SK-N-SH (cell line): Measurements from ENCODE around the gene THY1. TPM values are rescaled to one million over a fixed set of nuclear protein-coding genes. Genes with fewer than 3 reads are reported as not detected.

ENCODE experiments used
- CTCF ChIA-PET: fragments of 300-600, 350-600 bp; formaldehyde crosslinking; extraction: SDS; loops from one replicate; lab custom pipeline; 2021; lab: Yijun Ruan, JAX
- POLR2A ChIA-PET: fragments of 350-600 bp; sonication (Branson Sonifier 250); formaldehyde crosslinking; extraction: SDS; loops from one replicate; lab custom pipeline; 2020; ENCODE audit warnings: antibody characterized with exemption, inconsistent platforms; lab: Yijun Ruan, JAX
- DNase-seq: peaks from one replicate; pipeline ENCODE4 v3.0.0; 2012
- H2AFZ ChIP-seq: fragments of 200-600 bp; sonication (generic); 2 replicates; pipeline ENCODE4 v1.8.1; 2016; ENCODE audit warnings: antibody characterized with exemption, mild to moderate bottlenecking, low read depth
- H3F3A ChIP-seq: fragments of 200-600 bp; sonication (generic); replicated peaks from 2 replicates; pipeline ENCODE3; 2016; ENCODE audit warnings: antibody characterized with exemption, mild to moderate bottlenecking; ENCODE audit not compliant: insufficient read depth
- H3K27ac ChIP-seq, 2 experiments: fragments of 200-500 bp in 1 of 2; fragments of 200-600 bp in 1 of 2; sonication (Bioruptor generic) in 1 of 2; sonication (generic), shearing (Covaris generic) in 1 of 2; 2 replicates each; pipeline versions ENCODE4 v1.5.1 to v1.6.1; 2014 to 2016; ENCODE audit warnings: low read depth in 2 of 2, inconsistent platforms in 1 of 2, low read length in 1 of 2, mild to moderate bottlenecking in 1 of 2, mixed read lengths in 1 of 2
- H3K27me3 ChIP-seq: fragments of 200-600 bp; sonication (generic), shearing (Covaris generic); 2 replicates; pipeline ENCODE4 v1.6.1; 2016; ENCODE audit warnings: mixed run types; ENCODE audit not compliant: insufficient read depth
- H3K36me3 ChIP-seq, 2 experiments: fragments of 200-500 bp in 1 of 2; fragments of 200-600 bp in 1 of 2; sonication (Bioruptor generic) in 1 of 2; sonication (generic) in 1 of 2; replicated peaks in 1 of 2; 2 replicates each; pipeline versions ENCODE3 to v1.5.1; 2014 to 2016; ENCODE audit warnings: low read length in 1 of 2, mild to moderate bottlenecking in 1 of 2; ENCODE audit not compliant: insufficient read depth in 2 of 2, control insufficient read depth in 1 of 2
- H3K4me1 ChIP-seq, 2 experiments: fragments of 200-500 bp in 1 of 2; fragments of 200-600 bp in 1 of 2; sonication (Bioruptor generic) in 1 of 2; sonication (generic), shearing (Covaris generic) in 1 of 2; 2 replicates each; pipeline versions ENCODE4 v1.5.1 to v1.6.1; 2014 to 2016; ENCODE audit warnings: low read depth in 1 of 2, low read length in 1 of 2, mixed run types in 1 of 2; ENCODE audit not compliant: insufficient read depth in 2 of 2, control insufficient read depth in 1 of 2
- H3K4me2 ChIP-seq: fragments of 200-600 bp; sonication (generic), shearing (Covaris generic); 2 replicates; pipeline ENCODE4 v1.6.1; 2017; ENCODE audit warnings: mixed run types
- H3K4me3 ChIP-seq, 2 experiments: fragments of 200-500 bp in 1 of 2; fragments of 200-600 bp in 1 of 2; sonication (Bioruptor generic) in 1 of 2; sonication (generic), shearing (Covaris generic) in 1 of 2; 2 replicates each; pipeline versions ENCODE4 v1.5.1 to v1.8.1; 2014 to 2016; ENCODE audit warnings: low read depth in 2 of 2, inconsistent platforms in 1 of 2, low read length in 1 of 2, mild to moderate bottlenecking in 1 of 2, mixed read lengths in 1 of 2, moderate library complexity in 1 of 2
- H3K79me2 ChIP-seq: fragments of 200-600 bp; sonication (generic); 2 replicates; pipeline ENCODE4 v1.8.1; 2017; ENCODE audit warnings: mild to moderate bottlenecking; ENCODE audit not compliant: insufficient read depth
- H3K9ac ChIP-seq: fragments of 200-600 bp; sonication (generic); 2 replicates; pipeline ENCODE4 v1.6.1; 2017; ENCODE audit warnings: mixed run types
- H3K9me2 ChIP-seq: fragments of 200-600 bp; sonication (generic); 2 replicates; pipeline ENCODE4 v1.6.1; 2017; ENCODE audit warnings: mixed run types
- H3K9me3 ChIP-seq: fragments of 200-600 bp; sonication (generic); 2 replicates; pipeline ENCODE4 v1.6.1; 2017; ENCODE audit warnings: mixed run types, mild to moderate bottlenecking, moderate library complexity
- H4K20me1 ChIP-seq: fragments of 200-600 bp; sonication (generic); 2 replicates; pipeline ENCODE4 v1.6.1; 2017; ENCODE audit warnings: mild to moderate bottlenecking, mixed run types; ENCODE audit not compliant: insufficient read depth
- CHD2 ChIP-seq: fragments of 150-350 bp; IDR thresholded peaks from 2 replicates; pipeline ENCODE4 v1.6.1; 2018; ENCODE audit warnings: low read length; ENCODE audit not compliant: partially characterized antibody
- CTCF ChIP-seq: fragments of 200-600 bp; sonication (generic); IDR thresholded peaks from 2 replicates; pipeline ENCODE4 v1.6.1; 2017; ENCODE audit warnings: antibody characterized with exemption, mild to moderate bottlenecking, moderate library complexity
- ELF1 ChIP-seq: IDR thresholded peaks from 2 replicates; pipeline ENCODE4 v1.4.0; 2012
- EP300 ChIP-seq, 2 experiments: IDR thresholded peaks; 2 replicates each; pipeline versions ENCODE4 v1.4.0 to v1.6.1; 2012; ENCODE audit warnings: borderline replicate concordance in 1 of 2, low read depth in 1 of 2, low read length in 1 of 2
- EZH2phosphoT487 ChIP-seq: fragments of 200-600 bp; sonication (generic); IDR thresholded peaks from 2 replicates; pipeline ENCODE4 v1.6.1; 2017; ENCODE audit warnings: low read depth, mixed run types, mild to moderate bottlenecking, antibody characterized with exemption, moderate library complexity, borderline replicate concordance
- FOSL2 ChIP-seq: IDR thresholded peaks from 2 replicates; pipeline ENCODE4 v1.4.0; 2012; ENCODE audit warnings: low read depth, mild to moderate bottlenecking, moderate library complexity, borderline replicate concordance
- FOXJ3 ChIP-seq: sonication (generic); formaldehyde crosslinking; IDR thresholded peaks from 2 replicates; pipeline ENCODE4 v1.5.1; 2020; ENCODE audit warnings: mild to moderate bottlenecking, missing genetic modification reagents
- FOXM1 ChIP-seq: IDR thresholded peaks from 2 replicates; pipeline ENCODE4 v1.4.0; 2012; ENCODE audit warnings: low read depth, mild to moderate bottlenecking
- GABPA ChIP-seq: IDR thresholded peaks from 2 replicates; pipeline ENCODE4 v1.4.0; 2012; ENCODE audit warnings: low read depth, mild to moderate bottlenecking
- GATA2 ChIP-seq: sonication (generic); formaldehyde crosslinking; IDR thresholded peaks from 2 replicates; pipeline ENCODE4 v1.5.0; 2020; ENCODE audit warnings: mild to moderate bottlenecking, missing genetic modification reagents
- JUND ChIP-seq: IDR thresholded peaks from 2 replicates; pipeline ENCODE4 v1.4.0; 2012
- MAX ChIP-seq: IDR thresholded peaks from 2 replicates; pipeline ENCODE4 v1.4.0; 2012; ENCODE audit warnings: low read depth
- MEF2A ChIP-seq: IDR thresholded peaks from 2 replicates; pipeline ENCODE4 v1.4.0; 2012; ENCODE audit warnings: low read depth, borderline replicate concordance
- NFIC ChIP-seq: IDR thresholded peaks from 2 replicates; pipeline ENCODE4 v1.4.0; 2012; ENCODE audit warnings: borderline replicate concordance
- PBX3 ChIP-seq: IDR thresholded peaks from 2 replicates; pipeline ENCODE4; 2012
- POLR2AphosphoS5 ChIP-seq: IDR thresholded peaks from 2 replicates; pipeline ENCODE4 v1.6.1; 2012; ENCODE audit warnings: low read depth, low read length
- RAD21 ChIP-seq: IDR thresholded peaks from 2 replicates; pipeline ENCODE4 v1.6.1; 2012; ENCODE audit warnings: mild to moderate bottlenecking, low read length
- RCOR1 ChIP-seq: fragments of 150-350 bp; IDR thresholded peaks from 2 replicates; pipeline ENCODE4 v1.6.1; 2017; ENCODE audit warnings: antibody characterized with exemption, low read length
- RXRA ChIP-seq: IDR thresholded peaks from 2 replicates; pipeline ENCODE4 v1.4.0; 2012; ENCODE audit warnings: low read depth, mild to moderate bottlenecking, borderline replicate concordance
- TAF1 ChIP-seq: IDR thresholded peaks from 2 replicates; pipeline ENCODE4 v1.6.1; 2012; ENCODE audit warnings: low read depth, mild to moderate bottlenecking, low read length, moderate library complexity, borderline replicate concordance
- TCF12 ChIP-seq: IDR thresholded peaks from 2 replicates; pipeline ENCODE4 v1.4.0; 2012
- TEAD4 ChIP-seq: IDR thresholded peaks from 2 replicates; pipeline ENCODE4 v1.4.0; 2012; ENCODE audit warnings: mild to moderate bottlenecking, borderline replicate concordance; ENCODE audit not compliant: insufficient read depth
- USF1 ChIP-seq: IDR thresholded peaks from 2 replicates; pipeline ENCODE4 v1.4.0; 2012; ENCODE audit warnings: low read depth, borderline replicate concordance
- USF2 ChIP-seq: fragments of 150-350 bp; IDR thresholded peaks from 2 replicates; pipeline ENCODE4 v1.6.1; 2017; ENCODE audit warnings: antibody characterized with exemption, low read length, low read depth, borderline replicate concordance
- WGBS: methylation state at CpG from one replicate; pipeline ENCODE4 v1.1.6; 2017; ENCODE audit warnings: low lambda C conversion rate; 5-methylcytosine and 5-hydroxymethylcytosine counted together
- polyA plus RNA-seq, 3 experiments: library from polyadenylated mRNA; depleted of rRNA; stranded (reverse); fragments of >200 nt; gene quantifications; 2 replicates each; pipeline ENCODE4 v1.2.3, GENCODE V29; 2012

The THY1 gene
- polyA plus RNA-seq, 1 of the 3 experiments (the other 2 are of a cell fraction), result 1,091 TPM

GRCh38 chr11:119404872-119405271 is 18.1 kb downstream of the THY1 start (continued):
- TF ChIP-seq RCOR1 (no peak), MEF2A (no peak), RXRA (peak; percentile 38; the same call in 1 of the 2 replicates), FOXM1 (0 out of 2 replicates have a peak, but pooled peaks have one; percentile 37), POLR2AphosphoS5 (peak; percentile 33; the same call in 1 of the 2 replicates), GABPA (no peak), EZH2phosphoT487 (no peak), RAD21 (no peak), NFIC (peak; percentile 30; the same call in 1 of the 2 replicates), FOSL2 (no peak), GATA2 (CRISPR knock-in tag) (no peak), TAF1 (no peak), CTCF (no peak), USF2 (no peak), MAX (no peak), EP300 (IDR thresholded peaks at IDR 0.05; ENCODE audit: borderline replicate concordance in 1 of 2, low read depth in 1 of 2, low read length in 1 of 2) (peak in 1 of 2 experiments; percentile 75; a peak in 2 of 4 replicates), PBX3 (peak; percentile 92), TCF12 (peak; percentile 89)

GRCh38 chr11:119403021-119403420 is 20.0 kb downstream of the THY1 start:
- H3K27ac ChIP-seq, result no peak overlapping the region
- H3K9ac ChIP-seq, result no peak overlapping the region
- H3K27me3 ChIP-seq, result no peaks in the 10 kb centered on the region
- H3K36me3 ChIP-seq, result no peaks in the 10 kb centered on the region
- no peaks in the 10 kb centered on the region for H3K79me2 ChIP-seq
- H3K9me3 ChIP-seq, result peaks cover 24% of the 10 kb centered on the region
- H3K9me2 ChIP-seq, result no peaks in the 10 kb centered on the region
- DNase-seq, result no peak
- H3K4me1 ChIP-seq, result no peaks in the 10 kb centered on the region
- H3K4me2 ChIP-seq, result no peak overlapping the region
- TF ChIP-seq GATA2 (CRISPR knock-in tag), result no peak
- no peak for TF ChIP-seq ELF1
- no peak for TF ChIP-seq POLR2AphosphoS5
- TF ChIP-seq TEAD4, result no peak
- no peak for TF ChIP-seq CTCF
- no peak for TF ChIP-seq JUND
- TF ChIP-seq PBX3, result no peak
- no peak for TF ChIP-seq USF1
- no peak for TF ChIP-seq FOXJ3 (CRISPR knock-in tag)
- no peak for TF ChIP-seq CHD2
- no peak for TF ChIP-seq GABPA
- no peak overlapping the region for H3K4me3 ChIP-seq
- ChIA-PET POLR2A (no interaction called here), CTCF (interaction anchor here (1.0 to 2.1 kb wide), 4 partner anchors 8 to 72 kb away, joined by 3 to 7 read pairs (median 4); partner anchors contain the start of gene USP2)
- 76% methylated on average over 5 of the region's 5 CpGs for WGBS
- no peak overlapping the region for H2AFZ ChIP-seq
- no peaks in the 10 kb centered on the region for H3F3A ChIP-seq
- H4K20me1 ChIP-seq, result no peaks in the 10 kb centered on the region
